Measurements from ENCODE around the gene C22orf23.

DNA sequence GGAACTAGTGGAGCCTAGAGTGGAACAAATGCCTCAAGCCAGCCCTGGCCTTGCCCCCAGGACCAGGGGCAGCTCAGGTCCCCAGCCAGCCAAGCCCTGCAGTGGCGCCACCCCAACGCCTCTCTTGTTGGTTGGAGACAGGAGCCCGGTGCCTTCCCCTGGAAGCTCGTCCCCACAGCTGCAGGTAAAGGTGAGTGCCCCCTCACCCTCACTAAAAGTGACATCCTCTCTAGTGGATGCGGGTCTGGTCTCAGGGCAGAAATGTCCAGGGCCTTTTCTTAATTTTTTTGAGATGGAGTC lies 25.8 kb downstream of the C22orf23 start:
- no peak for TF ChIP-seq POLR2A (IDR thresholded peaks at IDR 0.05; ENCODE audit: low read depth, low read length)
- no peak for TF ChIP-seq POLR2AphosphoS5 (IDR thresholded peaks at IDR 0.05; ENCODE audit: low read depth, low read length)
- TF ChIP-seq PAX5 (IDR thresholded peaks at IDR 0.05; ENCODE audit: insufficient read depth, low read length, severe bottlenecking): no peak
